ENCODE data around the gene CAB39.
"Not testable (repeated sequence)": the region's sequence is repeated elsewhere in the genome, so short reads cannot be mapped to it uniquely, and the experiment has no call there.

The CAB39 gene

GRCh38 chr2:230706053-230706521, 6.6 kb upstream of the CAB39 start:
- no peak for DNase-seq (ENCODE audit: low read depth, low spot score)
- H3K4me3 ChIP-seq (ENCODE audit: low read length), result no peak overlapping the region

- no peak overlapping the region for H3K4me3 ChIP-seq (ENCODE audit: low read length)
- no peak for DNase-seq (ENCODE audit: low read depth, low spot score)
Measured at GRCh38 chr2:230706966-230707365, 5.7 kb upstream of the CAB39 start.

GRCh38 chr2:230708204-230708603, 4.4 kb upstream of the CAB39 start:
- DNase-seq (ENCODE audit: low read depth, low spot score), result no peak

GRCh38 chr2:230711224-230711623, 1.4 kb upstream of the CAB39 start:
- no peak for DNase-seq (ENCODE audit: low read depth, low spot score)
- no peak overlapping the region for H3K4me3 ChIP-seq (ENCODE audit: low read length)

More at GRCh38 chr2:230708204-230708603, 4.4 kb upstream of the CAB39 start:
- H3K4me3 ChIP-seq (ENCODE audit: low read length), result no peak overlapping the region

GRCh38 chr2:230713331-230714135, 891 bp downstream of the CAB39 start:
- DNase-seq (ENCODE audit: low read depth, low spot score), result peak; percentile 32
- H3K4me3 ChIP-seq (ENCODE audit: low read length), result peak overlapping the region; percentile 80

- H3K4me3 ChIP-seq (ENCODE audit: low read length), result peak overlapping the region; percentile 80
- DNase-seq (ENCODE audit: low read depth, low spot score), result peak; percentile 31
Measured at GRCh38 chr2:230714136-230714480, 1.5 kb downstream of the CAB39 start.

- no peak overlapping the region for H3K4me3 ChIP-seq (ENCODE audit: low read length)
- no peak for DNase-seq (ENCODE audit: low read depth, low spot score)
Measured at GRCh38 chr2:230715201-230715600, 2.6 kb downstream of the CAB39 start.

- DNase-seq (ENCODE audit: low read depth, low spot score), result no peak
- no peak overlapping the region for H3K4me3 ChIP-seq (ENCODE audit: low read length)
Measured at GRCh38 chr2:230716588-230716987, 3.9 kb downstream of the CAB39 start.

- no peak for DNase-seq (ENCODE audit: low read depth, low spot score)
- no peak overlapping the region for H3K4me3 ChIP-seq (ENCODE audit: low read length)
Measured at GRCh38 chr2:230717600-230717999, 5.0 kb downstream of the CAB39 start.

- DNase-seq (ENCODE audit: low read depth, low spot score), result no peak
- no peak overlapping the region for H3K4me3 ChIP-seq (ENCODE audit: low read length)
Measured at GRCh38 chr2:230719340-230719739, 6.7 kb downstream of the CAB39 start.

- no peak overlapping the region for H3K4me3 ChIP-seq (ENCODE audit: low read length)
- DNase-seq (ENCODE audit: low read depth, low spot score), result peak; percentile 24
Measured at GRCh38 chr2:230721712-230722111, 9.1 kb downstream of the CAB39 start.

- no peak for DNase-seq (ENCODE audit: low read depth, low spot score)
- no peak overlapping the region for H3K4me3 ChIP-seq (ENCODE audit: low read length)
Measured at GRCh38 chr2:230722207-230722885, 9.7 kb downstream of the CAB39 start.

- peak; percentile 89 for DNase-seq (ENCODE audit: low read depth, low spot score)
- H3K4me3 ChIP-seq (ENCODE audit: low read length), result no peak overlapping the region
Measured at GRCh38 chr2:230723363-230723762, 10.7 kb downstream of the CAB39 start.

GRCh38 chr2:230724957-230725356, 12.3 kb downstream of the CAB39 start:
- DNase-seq (ENCODE audit: low read depth, low spot score); H3K4me3 ChIP-seq (ENCODE audit: low read length): not testable (repeated sequence)

- DNase-seq (ENCODE audit: low read depth, low spot score), result no peak
- no peak overlapping the region for H3K4me3 ChIP-seq (ENCODE audit: low read length)
Measured at GRCh38 chr2:230731512-230731911, 18.9 kb downstream of the CAB39 start.

- H3K4me3 ChIP-seq (ENCODE audit: low read length), result no peak overlapping the region
- DNase-seq (ENCODE audit: low read depth, low spot score), result no peak
Measured at GRCh38 chr2:230732914-230733401, 20.3 kb downstream of the CAB39 start.

GRCh38 chr2:230734247-230735175, 21.9 kb downstream of the CAB39 start:
- H3K4me3 ChIP-seq (ENCODE audit: low read length), result no peak overlapping the region
- DNase-seq (ENCODE audit: low read depth, low spot score), result no peak

GRCh38 chr2:230735884-230736283, 23.2 kb downstream of the CAB39 start:
- no peak for DNase-seq (ENCODE audit: low read depth, low spot score)
- no peak overlapping the region for H3K4me3 ChIP-seq (ENCODE audit: low read length)

GRCh38 chr2:230737300-230737699, 24.7 kb downstream of the CAB39 start:
- no peak for DNase-seq (ENCODE audit: low read depth, low spot score)
- no peak overlapping the region for H3K4me3 ChIP-seq (ENCODE audit: low read length)

All from Jurkat, Clone E6-1 (cell line).